Activated B cell treated with CpG ODN at 0.5 μM for 24 hours (primary cell): ENCODE measurements around the gene TET3. TPM values are rescaled to one million over a fixed set of nuclear protein-coding genes. Genes with fewer than 3 reads are reported as not detected.

ENCODE experiments used
- ATAC-seq: fragments of 200-7000 bp; cut with Tn5 transposase; one replicate; pipeline ENCODE4 v1.10.0; 2021; ENCODE audit warnings: low read depth, mild to moderate bottlenecking, moderate library complexity
- CTCF ChIA-PET: fragments of 350-600 bp; sonication (Branson Sonifier 250); formaldehyde crosslinking; loops from one replicate; lab custom pipeline; 2021; ENCODE audit warnings: antibody characterized with exemption; lab: Charles Lee
- POLR2A ChIA-PET: fragments of 350-600 bp; sonication (Branson Sonifier 250); formaldehyde crosslinking; loops from one replicate; lab custom pipeline; 2021; ENCODE audit warnings: antibody characterized with exemption; lab: Charles Lee
- DNase-seq: peaks from one replicate; pipeline ENCODE4 v3.0.0; 2022
- H3K27ac Mint-ChIP-seq: one replicate; pipeline ENCODE4 v1.8.0; 2020; ENCODE audit warnings: mixed read lengths
- H3K27me3 Mint-ChIP-seq: one replicate; pipeline ENCODE4 v1.8.0; 2021; ENCODE audit warnings: mixed read lengths
- H3K36me3 Mint-ChIP-seq: one replicate; pipeline ENCODE4 v1.8.0; 2021; ENCODE audit warnings: low read depth, mixed read lengths
- H3K4me1 Mint-ChIP-seq: one replicate; pipeline ENCODE4 v1.8.0; 2021; ENCODE audit warnings: mixed read lengths
- H3K4me3 Mint-ChIP-seq: one replicate; pipeline ENCODE4 v1.8.0; 2020; ENCODE audit warnings: mild to moderate bottlenecking, mixed read lengths
- H3K9me3 Mint-ChIP-seq: one replicate; pipeline ENCODE4 v1.8.0; 2020; ENCODE audit warnings: mixed read lengths
- intact Hi-C: fragments of 100-400 bp; cut with micrococcal nuclease; formaldehyde crosslinking; loops from one replicate; pipeline ENCODE4 v1.15.1; 2024
- total RNA-seq: library from RNA; stranded (reverse); gene quantifications from 2 replicates; pipeline ENCODE4 v1.2.3, GENCODE V29; 2022
- TF ChIP-seq, protein P1 (sequence below): fragments of 200-600 bp; IDR thresholded peaks from one replicate; pipeline ENCODE4 v1.8.0; 2022; ENCODE audit warnings: antibody characterized with exemption, mild to moderate bottlenecking

The TET3 gene
- total RNA-seq, 1 donor from 2014 or later: 60.1 TPM

GRCh38 chr2:74007711-74008110 is 23.0 kb downstream of the TET3 start:
- Mint-ChIP-seq H3K27ac (no peak overlapping the region), H3K4me3 (no peak overlapping the region), H3K36me3 (peaks cover 70% of the 10 kb centered on the region), H3K9me3 (no peaks in the 10 kb centered on the region), H3K4me1 (peaks cover 37% of the 10 kb centered on the region), H3K27me3 (no peaks in the 10 kb centered on the region)
- no peak for ATAC-seq
- intact Hi-C loops: no loop called here
- ChIA-PET POLR2A (interaction anchor here (1.4 kb wide), 1 partner anchor 19 kb away, joined by 13 read pairs; no protein-coding TSS in a partner anchor), CTCF (no interaction called here)
- no peak for DNase-seq
- TF ChIP-seq, protein P1, sequence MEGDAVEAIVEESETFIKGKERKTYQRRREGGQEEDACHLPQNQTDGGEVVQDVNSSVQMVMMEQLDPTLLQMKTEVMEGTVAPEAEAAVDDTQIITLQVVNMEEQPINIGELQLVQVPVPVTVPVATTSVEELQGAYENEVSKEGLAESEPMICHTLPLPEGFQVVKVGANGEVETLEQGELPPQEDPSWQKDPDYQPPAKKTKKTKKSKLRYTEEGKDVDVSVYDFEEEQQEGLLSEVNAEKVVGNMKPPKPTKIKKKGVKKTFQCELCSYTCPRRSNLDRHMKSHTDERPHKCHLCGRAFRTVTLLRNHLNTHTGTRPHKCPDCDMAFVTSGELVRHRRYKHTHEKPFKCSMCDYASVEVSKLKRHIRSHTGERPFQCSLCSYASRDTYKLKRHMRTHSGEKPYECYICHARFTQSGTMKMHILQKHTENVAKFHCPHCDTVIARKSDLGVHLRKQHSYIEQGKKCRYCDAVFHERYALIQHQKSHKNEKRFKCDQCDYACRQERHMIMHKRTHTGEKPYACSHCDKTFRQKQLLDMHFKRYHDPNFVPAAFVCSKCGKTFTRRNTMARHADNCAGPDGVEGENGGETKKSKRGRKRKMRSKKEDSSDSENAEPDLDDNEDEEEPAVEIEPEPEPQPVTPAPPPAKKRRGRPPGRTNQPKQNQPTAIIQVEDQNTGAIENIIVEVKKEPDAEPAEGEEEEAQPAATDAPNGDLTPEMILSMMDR: no peak

- Mint-ChIP-seq H3K4me3 (no peak overlapping the region), H3K27ac (no peak overlapping the region), H3K4me1 (peaks cover 28% of the 10 kb centered on the region), H3K27me3 (no peaks in the 10 kb centered on the region), H3K9me3 (no peaks in the 10 kb centered on the region), H3K36me3 (peaks cover 71% of the 10 kb centered on the region)
- DNase-seq (no peak), ATAC-seq (no peak)
- intact Hi-C loops: no loop called here
- POLR2A ChIA-PET: interaction anchor here (0.7 to 1.4 kb wide), 2 partner anchors 20 to 106 kb away, joined by 10 to 13 read pairs; no protein-coding TSS in a partner anchor
- TF ChIP-seq, protein P1: no peak
- CTCF ChIA-PET: no interaction called here
These were observed 24.2 kb downstream of the TET3 start for GRCh38 chr2:74008761-74009395.

DNA sequence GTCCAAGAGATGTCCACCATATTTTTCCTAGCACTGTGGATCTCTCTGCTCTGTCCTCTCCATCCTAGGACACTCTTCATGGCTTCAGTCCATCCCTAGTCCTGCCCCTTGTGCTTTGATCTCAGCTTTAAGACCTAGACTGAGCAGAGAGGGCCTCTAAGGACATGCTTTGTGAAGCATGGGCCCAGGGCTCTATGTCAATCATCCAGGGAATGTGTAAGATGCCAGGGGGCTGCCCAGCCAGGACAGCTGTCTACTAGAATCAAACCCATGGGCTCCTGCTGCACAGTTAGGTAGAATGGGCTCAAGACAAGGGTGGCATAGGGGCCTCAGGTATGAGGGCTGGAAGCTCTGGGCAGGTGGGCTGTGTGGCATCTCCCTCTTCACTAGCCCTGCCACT is 24.9 kb downstream of the TET3 start:
- H3K4me1 Mint-ChIP-seq: peaks cover 24% of the 10 kb centered on the region
- no peaks in the 10 kb centered on the region for H3K27me3 Mint-ChIP-seq
- TF ChIP-seq, protein P1: no peak
- H3K27ac Mint-ChIP-seq: no peak overlapping the region
- ChIA-PET CTCF (no interaction called here), POLR2A (no interaction called here)
- no peak for ATAC-seq
- intact Hi-C loops: no loop called here
- H3K36me3 Mint-ChIP-seq: peaks cover 67% of the 10 kb centered on the region
- H3K4me3 Mint-ChIP-seq: no peak overlapping the region
- DNase-seq: no peak
- no peaks in the 10 kb centered on the region for H3K9me3 Mint-ChIP-seq

GRCh38 chr2:74010087-74010541 is 25.4 kb downstream of the TET3 start:
- ChIA-PET CTCF (no interaction called here), POLR2A (no interaction called here)
- TF ChIP-seq, protein P1: no peak
- intact Hi-C loops: no loop called here
- Mint-ChIP-seq H3K4me3 (no peak overlapping the region), H3K36me3 (peaks cover 62% of the 10 kb centered on the region), H3K9me3 (no peaks in the 10 kb centered on the region), H3K4me1 (peaks cover 22% of the 10 kb centered on the region), H3K27me3 (no peaks in the 10 kb centered on the region), H3K27ac (no peak overlapping the region)
- DNase-seq: no peak
- no peak for ATAC-seq

DNA sequence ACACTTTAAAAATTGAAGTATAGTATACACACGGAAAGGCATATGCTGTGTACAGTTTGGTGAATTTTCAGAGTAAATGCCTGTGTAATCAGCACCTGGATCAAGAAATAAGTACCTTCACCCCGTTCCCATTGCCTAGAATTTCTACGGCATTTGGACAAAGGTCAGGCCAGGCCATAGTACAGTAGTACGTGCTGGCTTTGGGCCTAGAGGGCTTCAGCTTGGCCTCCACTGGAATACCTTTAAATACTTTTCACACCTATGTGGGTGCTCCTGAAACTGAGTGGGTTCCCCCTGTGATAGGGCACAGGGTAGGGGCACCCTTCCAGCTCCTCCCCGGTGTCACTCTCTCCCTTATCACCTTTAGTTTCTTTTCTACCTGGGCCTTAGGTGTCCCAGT is 26.5 kb downstream of the TET3 start:
- Mint-ChIP-seq H3K4me1 (peaks cover 19% of the 10 kb centered on the region), H3K9me3 (no peaks in the 10 kb centered on the region), H3K4me3 (no peak overlapping the region), H3K27me3 (no peaks in the 10 kb centered on the region), H3K27ac (no peak overlapping the region), H3K36me3 (peaks cover 52% of the 10 kb centered on the region)
- no peak for ATAC-seq
- intact Hi-C loops: no loop called here
- CTCF ChIA-PET: no interaction called here
- TF ChIP-seq, protein P1: no peak
- DNase-seq: no peak
- POLR2A ChIA-PET: interaction anchor here (0.7 kb wide), 1 partner anchor 22 kb away, joined by 9 read pairs; no protein-coding TSS in a partner anchor
